ENCODE measurements around the gene FADS6. TPM values are rescaled to one million over a fixed set of nuclear protein-coding genes. Genes with fewer than 3 reads are reported as not detected.

FADS6 gene
- total and polyA plus RNA-seq, 2 of the 13 experiments (the other 11 are each of a cell fraction or from before 2014, with no cell fraction given): 0.11 TPM

DNA sequence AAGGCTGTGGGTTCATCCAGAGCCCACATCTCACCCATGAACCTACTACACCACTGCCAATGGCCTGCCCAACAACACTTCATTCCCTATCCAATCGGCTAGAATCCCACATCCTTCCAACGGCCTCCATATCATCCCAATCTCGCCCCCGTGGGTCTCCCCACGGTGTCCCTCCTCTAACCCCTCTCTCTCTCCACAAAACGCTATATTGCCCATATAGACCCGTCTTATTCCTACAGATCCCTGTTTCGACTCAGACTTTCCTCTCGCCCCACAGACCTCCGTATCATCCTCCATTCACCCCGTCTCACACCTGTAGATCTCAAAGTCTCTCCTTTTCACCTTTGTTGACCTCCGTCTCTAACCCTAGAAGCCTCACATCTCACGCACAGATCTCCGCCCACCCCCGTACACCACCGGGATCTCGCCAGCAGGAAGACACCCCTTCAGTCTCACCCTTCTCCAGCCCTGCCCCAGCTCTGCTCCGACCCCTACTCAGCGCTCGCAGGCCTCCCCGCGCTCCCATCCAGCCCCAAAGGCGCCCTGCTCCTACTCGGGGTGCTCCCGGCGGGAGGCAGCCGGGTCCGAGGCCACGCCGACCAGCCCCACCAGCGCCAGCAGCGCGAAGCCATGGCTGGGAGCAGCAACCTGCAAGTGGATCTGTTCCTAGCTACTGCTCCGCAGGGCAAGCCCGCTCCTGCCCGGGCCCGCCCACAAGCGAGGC lies 21.0 kb downstream of the FADS6 start, which contains the start of gene FDXR (continued):
- TF ChIP-seq EP300 (IDR thresholded peaks at IDR 0.05; ENCODE audit: low read depth in 2 of 2, low read length in 2 of 2) (no peak), EP300 (CRISPR knock-in tag; IDR thresholded peaks at IDR 0.05; ENCODE audit: borderline replicate concordance) (no peak; the same call in 1 of the 2 replicates), TBX3 (IDR thresholded peaks at IDR 0.05; ENCODE audit: borderline replicate concordance) (no peak), PCBP1 (IDR thresholded peaks at IDR 0.05; ENCODE audit: borderline replicate concordance, low read depth, low read length) (no peak), RXRB (CRISPR knock-in tag; IDR thresholded peaks at IDR 0.05; ENCODE audit: borderline replicate concordance) (peak; percentile 52; the same call in 1 of the 2 replicates), ATAD3A (CRISPR knock-in tag; IDR thresholded peaks at IDR 0.05) (no peak), FLYWCH1 (CRISPR knock-in tag; IDR thresholded peaks at IDR 0.05) (no peak), ZNF33A (CRISPR knock-in tag; IDR thresholded peaks at IDR 0.05; ENCODE audit: borderline replicate concordance) (peak; percentile 55; the same call in 1 of the 2 replicates), ZNF558 (CRISPR knock-in tag; IDR thresholded peaks at IDR 0.05; ENCODE audit: borderline replicate concordance) (peak; percentile 92; the same call in 1 of the 2 replicates), ZMAT3 (CRISPR knock-in tag; conservative IDR thresholded peaks at IDR 0.05) (peak; percentile 82), FIP1L1 (IDR thresholded peaks at IDR 0.05; ENCODE audit: borderline replicate concordance, insufficient read depth, low read depth, low read length) (no peak), ZNF431 (CRISPR knock-in tag; IDR thresholded peaks at IDR 0.05; ENCODE audit: borderline replicate concordance, low read depth) (0 out of 2 replicates have a peak, but pooled peaks have one; percentile 75), JUNB (CRISPR knock-in tag; IDR thresholded peaks at IDR 0.05; ENCODE audit: borderline replicate concordance) (peak; percentile 76; the same call in 1 of the 2 replicates), ETV6 (CRISPR knock-in tag; conservative IDR thresholded peaks at IDR 0.05) (peak; percentile 73; the same call in 1 of the 2 replicates), SAP130 (CRISPR knock-in tag; IDR thresholded peaks at IDR 0.05; ENCODE audit: low read depth) (peak; percentile 75), PHB2 (IDR thresholded peaks at IDR 0.05; ENCODE audit: partially characterized antibody) (no peak)
- TF ChIP-seq, protein P1, sequence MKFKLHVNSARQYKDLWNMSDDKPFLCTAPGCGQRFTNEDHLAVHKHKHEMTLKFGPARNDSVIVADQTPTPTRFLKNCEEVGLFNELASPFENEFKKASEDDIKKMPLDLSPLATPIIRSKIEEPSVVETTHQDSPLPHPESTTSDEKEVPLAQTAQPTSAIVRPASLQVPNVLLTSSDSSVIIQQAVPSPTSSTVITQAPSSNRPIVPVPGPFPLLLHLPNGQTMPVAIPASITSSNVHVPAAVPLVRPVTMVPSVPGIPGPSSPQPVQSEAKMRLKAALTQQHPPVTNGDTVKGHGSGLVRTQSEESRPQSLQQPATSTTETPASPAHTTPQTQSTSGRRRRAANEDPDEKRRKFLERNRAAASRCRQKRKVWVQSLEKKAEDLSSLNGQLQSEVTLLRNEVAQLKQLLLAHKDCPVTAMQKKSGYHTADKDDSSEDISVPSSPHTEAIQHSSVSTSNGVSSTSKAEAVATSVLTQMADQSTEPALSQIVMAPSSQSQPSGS (CRISPR knock-in tag; IDR thresholded peaks at IDR 0.05): peak; percentile 44
- TF ChIP-seq, protein P2, sequence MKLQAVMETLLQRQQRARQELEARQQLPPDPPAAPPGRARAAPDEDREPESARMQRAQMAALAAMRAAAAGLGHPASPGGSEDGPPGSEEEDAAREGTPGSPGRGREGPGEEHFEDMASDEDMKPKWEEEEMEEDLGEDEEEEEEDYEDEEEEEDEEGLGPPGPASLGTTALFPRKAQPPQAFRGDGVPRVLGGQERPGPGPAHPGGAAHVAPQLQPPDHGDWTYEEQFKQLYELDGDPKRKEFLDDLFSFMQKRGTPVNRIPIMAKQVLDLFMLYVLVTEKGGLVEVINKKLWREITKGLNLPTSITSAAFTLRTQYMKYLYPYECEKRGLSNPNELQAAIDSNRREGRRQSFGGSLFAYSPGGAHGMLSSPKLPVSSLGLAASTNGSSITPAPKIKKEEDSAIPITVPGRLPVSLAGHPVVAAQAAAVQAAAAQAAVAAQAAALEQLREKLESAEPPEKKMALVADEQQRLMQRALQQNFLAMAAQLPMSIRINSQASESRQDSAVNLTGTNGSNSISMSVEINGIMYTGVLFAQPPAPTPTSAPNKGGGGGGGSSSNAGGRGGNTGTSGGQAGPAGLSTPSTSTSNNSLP (IDR thresholded peaks at IDR 0.05; ENCODE audit: low read depth, low read length): no peak
